Activated T-helper 2 cell treated with anti-CD3 and anti-CD28 coated beads, Interferon-gamma antibody, Interleukin-2, Interleukin-4, amounts not matched to agents 10 μg/mL and 5 μg/mL and 100 μg/mL, durations not matched to agents 14 hours and 24 hours and 36 hours (primary cell): ENCODE measurements around the gene LRRC4B. TPM values are rescaled to one million over a fixed set of nuclear protein-coding genes. Genes with fewer than 3 reads are reported as not detected.

Experiments used
- DNase-seq: peaks from one replicate; pipeline ENCODE4 v3.0.0; 2021; ENCODE audit warnings: low spot score
- H3K27ac Mint-ChIP-seq: one replicate; pipeline ENCODE4 v1.8.0; 2021; ENCODE audit warnings: mixed read lengths
- H3K27me3 Mint-ChIP-seq: one replicate; pipeline ENCODE4 v1.8.0; 2021; ENCODE audit warnings: low read depth, mixed read lengths
- H3K36me3 Mint-ChIP-seq: one replicate; pipeline ENCODE4 v1.8.0; 2021; ENCODE audit warnings: low read depth, mixed read lengths
- H3K4me1 Mint-ChIP-seq: one replicate; pipeline ENCODE4 v1.8.0; 2021; ENCODE audit warnings: low read depth, mixed read lengths
- H3K4me3 Mint-ChIP-seq: one replicate; pipeline ENCODE4 v1.8.0; 2021; ENCODE audit warnings: low read depth, mild to moderate bottlenecking, moderate library complexity, mixed read lengths
- H3K9me3 Mint-ChIP-seq: one replicate; pipeline ENCODE4 v1.8.0; 2021; ENCODE audit warnings: mixed read lengths
- intact Hi-C: fragments of 100-400 bp; cut with micrococcal nuclease; formaldehyde crosslinking; loops from one replicate; pipeline ENCODE4 v1.15.1; 2023
- total RNA-seq: library from RNA; stranded (reverse); gene quantifications from 2 replicates; pipeline ENCODE4 v1.2.3, GENCODE V29; 2022

Gene LRRC4B
- total RNA-seq, 1 donor from 2014 or later, result not detected

DNA sequence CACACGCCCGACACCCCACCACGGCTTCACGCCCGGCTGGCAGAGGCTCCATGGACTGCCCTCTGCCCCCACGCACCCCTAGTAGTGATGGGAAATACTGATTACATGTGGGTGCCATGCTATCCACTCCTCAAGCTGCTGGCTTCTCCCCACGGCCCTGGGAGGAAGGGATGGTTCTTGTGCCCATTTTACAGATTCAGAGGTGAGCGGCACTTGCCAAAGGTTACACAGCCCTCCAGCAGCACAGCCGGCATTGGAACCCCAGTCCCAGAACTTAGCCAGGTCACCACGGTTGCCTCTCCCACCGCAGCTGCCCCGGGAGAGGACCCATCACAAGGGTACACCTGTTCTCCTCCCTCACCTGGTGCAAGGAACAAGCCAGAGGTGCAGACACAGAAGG is 13.2 kb downstream of the LRRC4B start:
- H3K4me3 Mint-ChIP-seq, result peak overlapping the region; percentile 38
- H3K27ac Mint-ChIP-seq, result no peak overlapping the region
- H3K27me3 Mint-ChIP-seq, result peaks cover 39% of the 10 kb centered on the region
- DNase-seq, result no peak
- peaks cover 4% of the 10 kb centered on the region for H3K4me1 Mint-ChIP-seq
- intact Hi-C loops, result no loop called here
- no peaks in the 10 kb centered on the region for H3K36me3 Mint-ChIP-seq
- H3K9me3 Mint-ChIP-seq, result no peaks in the 10 kb centered on the region

DNA sequence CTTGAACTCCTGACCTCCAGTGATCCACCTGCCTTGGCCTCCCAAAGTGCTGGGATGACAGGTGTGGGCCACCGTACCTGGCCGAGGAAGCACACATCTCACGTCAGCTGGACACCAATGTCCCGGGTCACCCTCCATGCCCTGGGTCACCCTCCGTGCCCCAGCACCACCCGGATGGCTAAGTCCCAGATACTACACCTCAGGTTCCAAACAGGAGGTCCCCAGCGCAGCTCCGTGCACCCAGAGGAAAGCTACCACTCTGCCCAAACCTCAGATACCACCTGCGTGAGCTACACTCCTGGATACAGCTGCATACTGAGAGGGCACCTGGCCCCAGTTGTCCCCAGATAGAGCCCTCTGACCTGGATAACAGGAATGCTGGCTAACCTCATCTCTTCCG is 14.0 kb downstream of the LRRC4B start:
- no peaks in the 10 kb centered on the region for H3K9me3 Mint-ChIP-seq
- peaks cover 40% of the 10 kb centered on the region for H3K27me3 Mint-ChIP-seq
- no peak overlapping the region for H3K4me3 Mint-ChIP-seq
- DNase-seq, result no peak
- no peaks in the 10 kb centered on the region for H3K36me3 Mint-ChIP-seq
- H3K27ac Mint-ChIP-seq, result no peak overlapping the region
- peaks cover 4% of the 10 kb centered on the region for H3K4me1 Mint-ChIP-seq
- intact Hi-C loops, result no loop called here

DNA sequence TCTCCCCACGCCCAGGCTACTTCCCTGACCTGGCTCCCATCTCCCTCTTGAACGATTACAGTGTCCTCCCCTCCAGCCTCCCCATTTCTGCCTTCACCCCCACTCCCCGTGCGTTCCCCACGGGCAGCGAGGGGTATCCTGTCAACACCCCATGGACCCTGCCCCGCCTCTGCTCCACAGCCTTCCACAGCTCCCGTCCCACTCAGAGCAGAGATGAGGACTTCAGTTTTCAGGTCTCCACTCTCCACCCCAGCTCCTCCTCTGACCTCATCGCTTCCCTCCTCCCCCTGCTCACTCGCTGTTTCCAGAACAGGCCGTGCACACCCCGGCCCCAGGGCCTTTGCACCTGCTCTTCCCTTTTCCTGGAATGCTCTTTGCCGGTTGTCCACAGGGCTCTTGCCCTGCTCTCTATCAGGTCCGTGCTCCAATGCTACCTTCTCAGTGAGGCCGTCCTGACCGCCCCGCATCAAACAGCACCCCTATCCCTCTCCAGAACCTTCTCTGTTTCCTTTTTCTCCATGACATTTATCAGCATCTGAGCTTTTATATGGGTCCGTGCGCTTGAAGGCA is 15.0 kb downstream of the LRRC4B start:
- H3K36me3 Mint-ChIP-seq, result no peaks in the 10 kb centered on the region
- peaks cover 4% of the 10 kb centered on the region for H3K4me1 Mint-ChIP-seq
- H3K4me3 Mint-ChIP-seq, result no peak overlapping the region
- intact Hi-C loops, result no loop called here
- DNase-seq, result no peak
- peaks cover 43% of the 10 kb centered on the region for H3K27me3 Mint-ChIP-seq
- no peak overlapping the region for H3K27ac Mint-ChIP-seq
- H3K9me3 Mint-ChIP-seq, result no peaks in the 10 kb centered on the region

- no peak overlapping the region for H3K27ac Mint-ChIP-seq
- H3K4me1 Mint-ChIP-seq, result peaks cover 4% of the 10 kb centered on the region
- H3K27me3 Mint-ChIP-seq, result peaks cover 41% of the 10 kb centered on the region
- intact Hi-C loops, result no loop called here
- no peak for DNase-seq
- H3K36me3 Mint-ChIP-seq, result no peaks in the 10 kb centered on the region
- no peak overlapping the region for H3K4me3 Mint-ChIP-seq
- H3K9me3 Mint-ChIP-seq, result no peaks in the 10 kb centered on the region
These were observed 15.7 kb downstream of the LRRC4B start for GRCh38 chr19:50552540-50552939.

DNA sequence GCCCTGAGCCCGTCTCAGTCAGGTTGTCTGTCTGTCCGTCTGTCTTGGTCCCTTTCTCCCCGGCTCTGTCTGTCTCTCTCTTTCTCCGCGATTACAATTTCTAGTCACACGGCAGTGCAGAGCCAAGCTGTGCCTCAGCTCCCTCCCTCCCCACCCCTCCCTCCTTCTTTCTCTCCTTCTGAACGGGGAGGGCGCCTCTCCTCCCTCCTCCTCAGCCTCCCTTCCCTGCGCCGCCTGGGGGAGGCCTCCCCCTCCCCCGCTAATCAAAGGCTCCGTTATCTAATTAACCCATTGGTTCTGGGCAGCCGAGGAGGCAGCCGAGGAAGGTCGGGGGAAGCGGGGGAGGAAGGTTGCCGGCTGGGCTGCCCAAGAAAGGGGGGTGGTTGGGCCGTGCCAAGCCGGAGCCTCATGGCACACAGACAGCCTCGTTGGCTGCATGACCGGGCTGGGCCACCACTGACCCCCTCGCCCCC is 16.5 kb downstream of the LRRC4B start:
- peaks cover 41% of the 10 kb centered on the region for H3K27me3 Mint-ChIP-seq

GRCh38 chr19:50551034-50551714 is 17.1 kb downstream of the LRRC4B start:
- no peaks in the 10 kb centered on the region for H3K9me3 Mint-ChIP-seq
- no peak overlapping the region for H3K27ac Mint-ChIP-seq
- H3K4me3 Mint-ChIP-seq, result no peak overlapping the region
- intact Hi-C loops, result no loop called here
- no peak for DNase-seq
- H3K36me3 Mint-ChIP-seq, result no peaks in the 10 kb centered on the region
- peaks cover 38% of the 10 kb centered on the region for H3K27me3 Mint-ChIP-seq
- no peaks in the 10 kb centered on the region for H3K4me1 Mint-ChIP-seq

More for the DNA sequence above, 16.5 kb downstream of the LRRC4B start:
- H3K4me3 Mint-ChIP-seq, result no peak overlapping the region
- H3K4me1 Mint-ChIP-seq, result peaks cover 4% of the 10 kb centered on the region
- no peak for DNase-seq
- no peak overlapping the region for H3K27ac Mint-ChIP-seq
- H3K36me3 Mint-ChIP-seq, result no peaks in the 10 kb centered on the region
- no peaks in the 10 kb centered on the region for H3K9me3 Mint-ChIP-seq
- intact Hi-C loops, result no loop called here

DNA sequence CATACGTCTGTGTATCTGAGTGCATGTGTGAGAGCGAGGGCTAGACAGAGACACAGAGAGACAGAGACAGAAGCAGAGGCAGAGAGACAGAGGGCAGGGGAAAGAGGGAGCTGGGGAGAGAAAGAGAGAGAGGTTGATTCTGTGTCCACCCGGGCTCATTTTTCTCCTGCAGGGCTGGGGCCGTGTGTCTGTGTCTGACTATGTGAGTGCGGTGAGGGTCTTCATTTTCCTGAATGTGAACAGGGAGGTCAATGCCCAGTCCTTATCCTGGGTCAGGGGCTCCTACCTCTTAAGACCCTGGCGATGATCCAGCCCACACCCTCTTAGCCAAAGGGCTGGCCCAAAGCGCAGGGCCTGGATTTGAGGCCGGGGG is 17.7 kb downstream of the LRRC4B start:
- no peaks in the 10 kb centered on the region for H3K9me3 Mint-ChIP-seq
- H3K27ac Mint-ChIP-seq, result no peak overlapping the region
- no peak overlapping the region for H3K4me3 Mint-ChIP-seq
- peaks cover 38% of the 10 kb centered on the region for H3K27me3 Mint-ChIP-seq
- no peak for DNase-seq
- intact Hi-C loops, result no loop called here
- H3K4me1 Mint-ChIP-seq, result no peaks in the 10 kb centered on the region
- no peaks in the 10 kb centered on the region for H3K36me3 Mint-ChIP-seq

- no peaks in the 10 kb centered on the region for H3K36me3 Mint-ChIP-seq
- intact Hi-C loops, result no loop called here
- no peak overlapping the region for H3K27ac Mint-ChIP-seq
- no peak overlapping the region for H3K4me3 Mint-ChIP-seq
- H3K9me3 Mint-ChIP-seq, result no peaks in the 10 kb centered on the region
- no peak for DNase-seq
- H3K4me1 Mint-ChIP-seq, result no peaks in the 10 kb centered on the region
- peaks cover 33% of the 10 kb centered on the region for H3K27me3 Mint-ChIP-seq
These were observed 18.2 kb downstream of the LRRC4B start for GRCh38 chr19:50549927-50550593.

DNA sequence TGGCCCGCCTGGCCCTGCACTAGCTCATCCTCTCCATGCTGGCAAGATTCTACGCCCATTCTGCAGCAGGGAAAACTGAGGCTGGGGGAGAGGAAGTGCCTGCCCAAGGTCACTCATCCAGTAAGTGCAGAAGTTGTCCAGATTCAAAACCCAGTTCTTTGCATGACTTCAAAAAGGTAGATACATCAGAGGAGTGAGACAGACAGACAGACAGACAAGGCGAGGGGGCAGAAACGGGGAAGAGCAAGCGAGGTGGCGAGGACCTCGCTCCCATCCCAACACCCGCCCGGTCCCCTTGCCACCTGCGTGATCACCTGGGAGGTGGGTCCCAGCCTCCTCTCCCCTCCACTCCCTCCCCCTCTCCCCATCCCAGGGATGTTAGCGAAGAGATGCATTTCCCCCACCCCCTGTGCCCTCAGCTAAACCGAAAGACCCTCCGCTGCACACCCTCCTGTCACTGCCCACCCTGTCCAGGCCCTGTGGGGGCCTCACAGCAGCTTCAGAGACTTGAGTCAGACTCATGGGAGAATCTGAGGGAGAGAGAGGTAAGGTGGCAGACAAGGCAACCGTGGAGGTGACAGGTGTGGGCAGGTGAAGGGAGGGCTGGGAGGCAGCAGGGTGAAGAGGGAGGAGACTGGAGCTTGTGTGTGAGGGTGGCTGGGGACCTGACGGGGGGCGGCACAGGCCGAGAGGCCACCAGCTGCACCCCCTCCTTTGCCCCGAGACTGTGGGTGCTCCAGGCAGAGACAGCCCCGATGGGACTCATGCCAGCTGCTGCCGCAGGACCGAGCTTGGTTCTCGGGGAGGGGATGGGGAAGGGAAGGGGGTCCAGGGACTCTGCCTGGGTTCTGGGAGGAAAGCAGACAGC is 18.9 kb downstream of the LRRC4B start:
- intact Hi-C loops, result no loop called here
- no peak overlapping the region for H3K27ac Mint-ChIP-seq
- DNase-seq, result no peak
- H3K4me3 Mint-ChIP-seq, result no peak overlapping the region
- no peaks in the 10 kb centered on the region for H3K36me3 Mint-ChIP-seq
- H3K4me1 Mint-ChIP-seq, result no peaks in the 10 kb centered on the region
- no peaks in the 10 kb centered on the region for H3K9me3 Mint-ChIP-seq
- H3K27me3 Mint-ChIP-seq, result peaks cover 28% of the 10 kb centered on the region

GRCh38 chr19:50548191-50549058 is 19.8 kb downstream of the LRRC4B start:
- Mint-ChIP-seq H3K36me3 (no peaks in the 10 kb centered on the region), H3K4me1 (no peaks in the 10 kb centered on the region), H3K27me3 (peaks cover 23% of the 10 kb centered on the region), H3K27ac (no peak overlapping the region), H3K9me3 (no peaks in the 10 kb centered on the region), H3K4me3 (no peak overlapping the region)
- intact Hi-C loops, result no loop called here
- no peak for DNase-seq

- H3K27ac Mint-ChIP-seq, result no peak overlapping the region
- H3K36me3 Mint-ChIP-seq, result no peaks in the 10 kb centered on the region
- H3K9me3 Mint-ChIP-seq, result no peaks in the 10 kb centered on the region
- DNase-seq, result no peak
- H3K4me3 Mint-ChIP-seq, result no peak overlapping the region
- intact Hi-C loops, result no loop called here
- peaks cover 18% of the 10 kb centered on the region for H3K27me3 Mint-ChIP-seq
- no peaks in the 10 kb centered on the region for H3K4me1 Mint-ChIP-seq
These were observed 20.6 kb downstream of the LRRC4B start for GRCh38 chr19:50547385-50548190.
